Placental pericyte (primary cell): ENCODE results near the gene GBP1. TPM values are rescaled to one million over a fixed set of nuclear protein-coding genes. Genes with fewer than 3 reads are reported as not detected.

ENCODE experiments used
- small RNA-seq: library from RNA; depleted of rRNA; stranded (forward); fragments of <200 nt; gene quantifications from one replicate; pipeline ENCODE3, GENCODE V24; 2012; ENCODE audit warnings: low replicate concordance
- total RNA-seq: library from RNA; depleted of rRNA; stranded (reverse); fragments of >200 nt; gene quantifications from 2 replicates; pipeline ENCODE4 v1.2.3, GENCODE V29; 2012

Gene GBP1, protein sequence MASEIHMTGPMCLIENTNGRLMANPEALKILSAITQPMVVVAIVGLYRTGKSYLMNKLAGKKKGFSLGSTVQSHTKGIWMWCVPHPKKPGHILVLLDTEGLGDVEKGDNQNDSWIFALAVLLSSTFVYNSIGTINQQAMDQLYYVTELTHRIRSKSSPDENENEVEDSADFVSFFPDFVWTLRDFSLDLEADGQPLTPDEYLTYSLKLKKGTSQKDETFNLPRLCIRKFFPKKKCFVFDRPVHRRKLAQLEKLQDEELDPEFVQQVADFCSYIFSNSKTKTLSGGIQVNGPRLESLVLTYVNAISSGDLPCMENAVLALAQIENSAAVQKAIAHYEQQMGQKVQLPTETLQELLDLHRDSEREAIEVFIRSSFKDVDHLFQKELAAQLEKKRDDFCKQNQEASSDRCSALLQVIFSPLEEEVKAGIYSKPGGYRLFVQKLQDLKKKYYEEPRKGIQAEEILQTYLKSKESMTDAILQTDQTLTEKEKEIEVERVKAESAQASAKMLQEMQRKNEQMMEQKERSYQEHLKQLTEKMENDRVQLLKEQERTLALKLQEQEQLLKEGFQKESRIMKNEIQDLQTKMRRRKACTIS
- total RNA-seq: 27.8 and 66.4 TPM in 2 replicates

GRCh38 chr1:89065079-89065868 lies at the start of gene GBP1:
TSS of gene GBP1 (minus strand) at chr1:89065208. CDS start at chr1:89063234, 1,974 bp downstream.

GRCh38 chr1:89022167-89022959 lies 42.6 kb downstream of the GBP1 start, which contains the start of gene GBP3:
TSS of gene GBP3 (minus strand) at chr1:89022866. CDS start at chr1:89020721, 2,145 bp downstream.

Small RNA genes within 50 kb of the gene (small RNA-seq; reads per million reads assigned to genes)
- gene RF00019: not detected

Other genes starting within 250 kb of the GBP1 start
- gene GTF2B, start 173.6 kb downstream of the GBP1 start, total RNA-seq: 36.3 and 41.1 TPM in 2 replicates
- gene KYAT3, start 72.6 kb downstream of the GBP1 start, total RNA-seq: 29.6 and 38.3 TPM in 2 replicates
- 9.2 and 10.5 TPM in 2 replicates for gene RBMXL1, start 72.6 kb downstream of the GBP1 start, total RNA-seq
- gene GBP3, start 42.3 kb downstream of the GBP1 start, total RNA-seq: 38.3 and 57.4 TPM in 2 replicates
- gene GBP2, start 60.9 kb upstream of the GBP1 start, total RNA-seq: 8.7 and 39.8 TPM in 2 replicates
- gene GBP7, start 110.8 kb upstream of the GBP1 start, total RNA-seq: not detected in 2 replicates
- 2.0 and 3.4 TPM in 2 replicates for gene GBP4, start 133.7 kb upstream of the GBP1 start, total RNA-seq
- gene GBP5, start 207.7 kb upstream of the GBP1 start, total RNA-seq: under 0.01 TPM in 1 of 2 replicates, not detected in the other